Parietal lobe (tissue), 1 donor: ENCODE measurements around the gene RAMP3. TPM values are rescaled to one million over a fixed set of nuclear protein-coding genes. Genes with fewer than 3 reads are reported as not detected.

Experiments used
- total RNA-seq: library from RNA; depleted of rRNA; stranded (reverse); fragments of >200 nt; gene quantifications from one replicate; pipeline ENCODE4 v1.2.3, GENCODE V29; 2014

Gene RAMP3, protein sequence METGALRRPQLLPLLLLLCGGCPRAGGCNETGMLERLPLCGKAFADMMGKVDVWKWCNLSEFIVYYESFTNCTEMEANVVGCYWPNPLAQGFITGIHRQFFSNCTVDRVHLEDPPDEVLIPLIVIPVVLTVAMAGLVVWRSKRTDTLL
- total RNA-seq = 8.1 TPM

GRCh38 chr7:45157653-45158401, at the start of gene RAMP3:
RAMP3 (plus strand) TSS chr7:45157791; CDS start chr7:45157829, 38 bp downstream.

DNA sequence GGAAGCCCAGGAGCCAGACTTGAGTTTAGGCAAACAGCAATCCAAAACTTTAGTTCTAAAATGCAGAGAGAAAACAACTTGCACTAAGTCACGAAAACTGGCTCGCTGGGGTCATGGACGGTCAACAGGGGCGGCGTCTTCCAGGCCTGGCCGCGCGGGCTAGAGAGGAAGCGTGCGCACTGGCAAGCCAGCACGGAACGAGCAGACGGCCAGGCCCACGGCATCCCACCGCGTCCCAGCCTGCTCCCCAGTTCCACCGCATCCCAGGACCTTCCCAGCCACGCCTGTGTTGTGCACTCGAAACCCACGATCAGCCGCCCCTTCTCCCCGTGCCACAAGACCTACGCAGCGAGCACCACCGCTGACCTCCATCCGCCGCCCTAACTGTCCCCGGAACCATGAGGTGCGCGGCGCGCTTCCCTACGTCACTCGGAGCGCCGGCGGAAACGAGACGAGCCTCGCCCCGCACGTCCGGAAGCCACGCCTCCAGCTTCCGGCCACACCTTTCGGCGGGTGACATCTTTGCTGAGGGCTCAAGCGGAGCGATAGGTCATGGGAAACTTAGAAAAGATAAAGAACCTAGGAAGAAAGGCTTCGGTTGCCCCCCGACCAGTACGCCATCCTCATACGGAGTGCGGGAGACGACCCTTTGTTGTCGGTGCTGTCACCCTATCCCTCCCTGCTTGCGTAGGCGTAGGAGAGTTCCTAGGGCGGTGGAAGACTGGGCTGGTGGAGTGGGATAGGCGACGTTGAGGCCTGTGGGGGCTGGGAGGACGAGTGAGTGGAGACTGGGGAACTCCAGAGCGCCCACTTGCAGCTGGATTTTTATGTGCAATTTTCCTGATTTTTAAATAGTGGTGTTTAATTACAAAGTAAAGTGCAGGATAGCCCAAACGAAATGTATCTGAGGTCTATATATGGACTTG, 46.0 kb upstream of the RAMP3 start, which contains the start of gene TBRG4:
TBRG4 (minus strand) TSS at position 400 of the 926 bp plus-strand sequence. CDS start 2,460 bp downstream, outside the sequence.

Other genes with a start within 250 kb of the RAMP3 start
- gene MYO1G, start 178.8 kb upstream of the RAMP3 start, total RNA-seq = 0.63 TPM
- 24.7 TPM for gene CCM2, start 157.6 kb upstream of the RAMP3 start, total RNA-seq
- 13.5 TPM for gene NACAD, start 68.8 kb upstream of the RAMP3 start, total RNA-seq
- gene TBRG4, start 46.1 kb upstream of the RAMP3 start, total RNA-seq = 68.9 TPM